ENCODE results near the gene DGKK.

DGKK gene

DNA sequence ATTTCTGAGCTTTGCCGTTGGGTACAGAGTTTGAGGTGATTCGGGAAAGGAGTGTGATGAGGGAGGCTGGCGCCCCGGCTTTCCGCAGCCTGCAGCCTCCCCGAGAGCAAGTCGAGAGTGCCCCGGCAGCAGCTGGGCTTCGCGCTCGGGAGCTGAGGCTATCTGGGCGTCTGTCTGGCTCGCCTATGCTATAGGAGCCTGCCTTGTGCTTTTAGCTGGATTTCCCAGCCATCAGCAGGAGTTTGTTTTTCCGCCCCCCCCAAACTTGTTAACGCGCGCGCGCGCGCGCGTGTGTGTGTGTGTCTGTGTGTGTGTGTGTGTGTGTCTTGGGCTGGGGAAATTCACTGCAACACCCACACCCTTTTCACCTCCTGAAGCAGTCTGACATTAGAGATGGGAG, 765 bp upstream of the DGKK start:
- no peak for TF ChIP-seq ZNF8 (CRISPR knock-in tag; IDR thresholded peaks at IDR 0.05)
- no peak for TF ChIP-seq ARNTL (CRISPR knock-in tag; IDR thresholded peaks at IDR 0.05; ENCODE audit: borderline replicate concordance, low read depth)
- no peak for TF ChIP-seq ZNF565 (CRISPR knock-in tag; conservative IDR thresholded peaks at IDR 0.05; ENCODE audit: low read depth)
- TF ChIP-seq BACH2 (CRISPR knock-in tag; IDR thresholded peaks at IDR 0.05; ENCODE audit: borderline replicate concordance), result no peak
- no peak for TF ChIP-seq ZNF70 (CRISPR knock-in tag; IDR thresholded peaks at IDR 0.05)
- TF ChIP-seq ZC3H10 (CRISPR knock-in tag; IDR thresholded peaks at IDR 0.05), result no peak

DNA sequence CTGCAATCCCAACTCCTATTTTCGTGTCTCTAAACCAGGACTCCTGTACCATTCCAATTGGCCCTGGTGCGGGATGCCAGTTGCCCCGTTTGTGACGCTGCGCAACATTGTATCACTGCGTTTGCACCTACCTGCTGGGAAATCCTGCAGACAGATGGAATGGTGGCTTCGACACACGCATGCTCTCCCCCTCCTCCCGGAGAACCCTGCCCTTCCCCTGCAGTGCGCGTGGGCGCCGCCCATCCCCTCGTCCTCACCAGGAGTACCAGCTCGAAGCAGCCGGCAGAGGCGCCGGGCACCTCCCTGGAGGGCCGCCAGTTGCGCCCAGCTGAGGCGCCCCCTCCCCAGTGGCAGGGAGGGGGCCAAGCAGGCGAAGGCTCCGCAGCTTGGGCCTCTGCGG, 1.4 kb downstream of the DGKK start:
- ATAC-seq, result no peak; the same call in 1 of the 3 replicates
- no peak for TF ChIP-seq ZNF70 (CRISPR knock-in tag; IDR thresholded peaks at IDR 0.05)
- TF ChIP-seq, protein P1, sequence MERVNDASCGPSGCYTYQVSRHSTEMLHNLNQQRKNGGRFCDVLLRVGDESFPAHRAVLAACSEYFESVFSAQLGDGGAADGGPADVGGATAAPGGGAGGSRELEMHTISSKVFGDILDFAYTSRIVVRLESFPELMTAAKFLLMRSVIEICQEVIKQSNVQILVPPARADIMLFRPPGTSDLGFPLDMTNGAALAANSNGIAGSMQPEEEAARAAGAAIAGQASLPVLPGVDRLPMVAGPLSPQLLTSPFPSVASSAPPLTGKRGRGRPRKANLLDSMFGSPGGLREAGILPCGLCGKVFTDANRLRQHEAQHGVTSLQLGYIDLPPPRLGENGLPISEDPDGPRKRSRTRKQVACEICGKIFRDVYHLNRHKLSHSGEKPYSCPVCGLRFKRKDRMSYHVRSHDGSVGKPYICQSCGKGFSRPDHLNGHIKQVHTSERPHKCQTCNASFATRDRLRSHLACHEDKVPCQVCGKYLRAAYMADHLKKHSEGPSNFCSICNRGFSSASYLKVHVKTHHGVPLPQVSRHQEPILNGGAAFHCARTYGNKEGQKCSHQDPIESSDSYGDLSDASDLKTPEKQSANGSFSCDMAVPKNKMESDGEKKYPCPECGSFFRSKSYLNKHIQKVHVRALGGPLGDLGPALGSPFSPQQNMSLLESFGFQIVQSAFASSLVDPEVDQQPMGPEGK (CRISPR knock-in tag; IDR thresholded peaks at IDR 0.05; ENCODE audit: borderline replicate concordance), result no peak
- no peak for TF ChIP-seq ZFP30 (CRISPR knock-in tag; IDR thresholded peaks at IDR 0.05)
- TF ChIP-seq, protein P2, sequence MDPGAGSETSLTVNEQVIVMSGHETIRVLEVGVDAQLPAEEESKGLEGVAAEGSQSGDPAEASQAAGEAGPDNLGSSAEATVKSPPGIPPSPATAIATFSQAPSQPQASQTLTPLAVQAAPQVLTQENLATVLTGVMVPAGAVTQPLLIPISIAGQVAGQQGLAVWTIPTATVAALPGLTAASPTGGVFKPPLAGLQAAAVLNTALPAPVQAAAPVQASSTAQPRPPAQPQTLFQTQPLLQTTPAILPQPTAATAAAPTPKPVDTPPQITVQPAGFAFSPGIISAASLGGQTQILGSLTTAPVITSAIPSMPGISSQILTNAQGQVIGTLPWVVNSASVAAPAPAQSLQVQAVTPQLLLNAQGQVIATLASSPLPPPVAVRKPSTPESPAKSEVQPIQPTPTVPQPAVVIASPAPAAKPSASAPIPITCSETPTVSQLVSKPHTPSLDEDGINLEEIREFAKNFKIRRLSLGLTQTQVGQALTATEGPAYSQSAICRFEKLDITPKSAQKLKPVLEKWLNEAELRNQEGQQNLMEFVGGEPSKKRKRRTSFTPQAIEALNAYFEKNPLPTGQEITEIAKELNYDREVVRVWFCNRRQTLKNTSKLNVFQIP (CRISPR knock-in tag; IDR thresholded peaks at IDR 0.05; ENCODE audit: borderline replicate concordance, low read depth), result no peak
- no peak for TF ChIP-seq SNAI2 (CRISPR knock-in tag; IDR thresholded peaks at IDR 0.05)
- no peak for TF ChIP-seq ISL1 (CRISPR knock-in tag; IDR thresholded peaks at IDR 0.05)
- TF ChIP-seq, protein P3, sequence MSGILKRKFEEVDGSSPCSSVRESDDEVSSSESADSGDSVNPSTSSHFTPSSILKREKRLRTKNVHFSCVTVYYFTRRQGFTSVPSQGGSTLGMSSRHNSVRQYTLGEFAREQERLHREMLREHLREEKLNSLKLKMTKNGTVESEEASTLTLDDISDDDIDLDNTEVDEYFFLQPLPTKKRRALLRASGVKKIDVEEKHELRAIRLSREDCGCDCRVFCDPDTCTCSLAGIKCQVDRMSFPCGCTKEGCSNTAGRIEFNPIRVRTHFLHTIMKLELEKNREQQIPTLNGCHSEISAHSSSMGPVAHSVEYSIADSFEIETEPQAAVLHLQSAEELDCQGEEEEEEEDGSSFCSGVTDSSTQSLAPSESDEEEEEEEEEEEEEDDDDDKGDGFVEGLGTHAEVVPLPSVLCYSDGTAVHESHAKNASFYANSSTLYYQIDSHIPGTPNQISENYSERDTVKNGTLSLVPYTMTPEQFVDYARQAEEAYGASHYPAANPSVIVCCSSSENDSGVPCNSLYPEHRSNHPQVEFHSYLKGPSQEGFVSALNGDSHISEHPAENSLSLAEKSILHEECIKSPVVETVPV (CRISPR knock-in tag; IDR thresholded peaks at IDR 0.05), result no peak
- no peak for TF ChIP-seq RARB (CRISPR knock-in tag; IDR thresholded peaks at IDR 0.05)
- TF ChIP-seq, protein P4, sequence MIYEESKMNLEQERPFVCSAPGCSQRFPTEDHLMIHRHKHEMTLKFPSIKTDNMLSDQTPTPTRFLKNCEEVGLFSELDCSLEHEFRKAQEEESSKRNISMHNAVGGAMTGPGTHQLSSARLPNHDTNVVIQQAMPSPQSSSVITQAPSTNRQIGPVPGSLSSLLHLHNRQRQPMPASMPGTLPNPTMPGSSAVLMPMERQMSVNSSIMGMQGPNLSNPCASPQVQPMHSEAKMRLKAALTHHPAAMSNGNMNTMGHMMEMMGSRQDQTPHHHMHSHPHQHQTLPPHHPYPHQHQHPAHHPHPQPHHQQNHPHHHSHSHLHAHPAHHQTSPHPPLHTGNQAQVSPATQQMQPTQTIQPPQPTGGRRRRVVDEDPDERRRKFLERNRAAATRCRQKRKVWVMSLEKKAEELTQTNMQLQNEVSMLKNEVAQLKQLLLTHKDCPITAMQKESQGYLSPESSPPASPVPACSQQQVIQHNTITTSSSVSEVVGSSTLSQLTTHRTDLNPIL (CRISPR knock-in tag; IDR thresholded peaks at IDR 0.05; ENCODE audit: low read depth), result no peak
- TF ChIP-seq ARNTL (CRISPR knock-in tag; IDR thresholded peaks at IDR 0.05; ENCODE audit: borderline replicate concordance, low read depth), result no peak
- no peak for TF ChIP-seq TCF4 (CRISPR knock-in tag; IDR thresholded peaks at IDR 0.05; ENCODE audit: borderline replicate concordance)
- TF ChIP-seq, protein P5, sequence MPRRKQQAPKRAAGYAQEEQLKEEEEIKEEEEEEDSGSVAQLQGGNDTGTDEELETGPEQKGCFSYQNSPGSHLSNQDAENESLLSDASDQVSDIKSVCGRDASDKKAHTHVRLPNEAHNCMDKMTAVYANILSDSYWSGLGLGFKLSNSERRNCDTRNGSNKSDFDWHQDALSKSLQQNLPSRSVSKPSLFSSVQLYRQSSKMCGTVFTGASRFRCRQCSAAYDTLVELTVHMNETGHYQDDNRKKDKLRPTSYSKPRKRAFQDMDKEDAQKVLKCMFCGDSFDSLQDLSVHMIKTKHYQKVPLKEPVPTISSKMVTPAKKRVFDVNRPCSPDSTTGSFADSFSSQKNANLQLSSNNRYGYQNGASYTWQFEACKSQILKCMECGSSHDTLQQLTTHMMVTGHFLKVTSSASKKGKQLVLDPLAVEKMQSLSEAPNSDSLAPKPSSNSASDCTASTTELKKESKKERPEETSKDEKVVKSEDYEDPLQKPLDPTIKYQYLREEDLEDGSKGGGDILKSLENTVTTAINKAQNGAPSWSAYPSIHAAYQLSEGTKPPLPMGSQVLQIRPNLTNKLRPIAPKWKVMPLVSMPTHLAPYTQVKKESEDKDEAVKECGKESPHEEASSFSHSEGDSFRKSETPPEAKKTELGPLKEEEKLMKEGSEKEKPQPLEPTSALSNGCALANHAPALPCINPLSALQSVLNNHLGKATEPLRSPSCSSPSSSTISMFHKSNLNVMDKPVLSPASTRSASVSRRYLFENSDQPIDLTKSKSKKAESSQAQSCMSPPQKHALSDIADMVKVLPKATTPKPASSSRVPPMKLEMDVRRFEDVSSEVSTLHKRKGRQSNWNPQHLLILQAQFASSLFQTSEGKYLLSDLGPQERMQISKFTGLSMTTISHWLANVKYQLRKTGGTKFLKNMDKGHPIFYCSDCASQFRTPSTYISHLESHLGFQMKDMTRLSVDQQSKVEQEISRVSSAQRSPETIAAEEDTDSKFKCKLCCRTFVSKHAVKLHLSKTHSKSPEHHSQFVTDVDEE (CRISPR knock-in tag; IDR thresholded peaks at IDR 0.05), result no peak
- no peak for TF ChIP-seq ZNF8 (CRISPR knock-in tag; IDR thresholded peaks at IDR 0.05)
- no peak for TF ChIP-seq ZNF565 (CRISPR knock-in tag; conservative IDR thresholded peaks at IDR 0.05; ENCODE audit: low read depth)
- no peak for TF ChIP-seq OSR1 (CRISPR knock-in tag; IDR thresholded peaks at IDR 0.05)

More for the DNA sequence above, 765 bp upstream of the DGKK start:
- no peak for ATAC-seq

DNA sequence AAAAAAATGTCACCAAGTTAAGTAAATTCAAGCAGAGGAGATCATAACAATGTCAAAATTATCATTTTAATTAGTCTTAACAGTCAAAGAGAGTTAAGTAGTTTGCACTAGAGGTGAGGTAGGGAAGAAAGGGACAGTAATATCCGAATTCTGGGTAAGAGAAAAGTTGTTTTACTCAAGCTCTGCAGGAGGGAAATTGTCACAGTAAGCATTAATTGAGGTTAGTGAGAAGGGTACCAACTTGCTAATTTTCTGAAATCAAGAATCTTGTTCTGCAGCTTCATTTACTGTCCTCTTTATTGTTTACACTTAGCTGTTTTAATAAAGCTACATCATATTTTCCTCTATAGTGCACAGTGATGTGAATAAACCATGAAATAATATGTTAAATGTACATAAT, 11.0 kb downstream of the DGKK start:
- ATAC-seq, result no peak
- TF ChIP-seq ZNF70 (CRISPR knock-in tag; IDR thresholded peaks at IDR 0.05) (no peak), CSDC2 (CRISPR knock-in tag; IDR thresholded peaks at IDR 0.05) (no peak), TOX (CRISPR knock-in tag; IDR thresholded peaks at IDR 0.05; ENCODE audit: borderline replicate concordance) (no peak), ISL1 (CRISPR knock-in tag; IDR thresholded peaks at IDR 0.05) (no peak), ARNTL (CRISPR knock-in tag; IDR thresholded peaks at IDR 0.05; ENCODE audit: borderline replicate concordance, low read depth) (no peak), OSR1 (CRISPR knock-in tag; IDR thresholded peaks at IDR 0.05) (no peak), ZFP30 (CRISPR knock-in tag; IDR thresholded peaks at IDR 0.05) (no peak), GLIS3 (CRISPR knock-in tag; IDR thresholded peaks at IDR 0.05) (no peak), RARB (CRISPR knock-in tag; IDR thresholded peaks at IDR 0.05) (no peak)
- TF ChIP-seq, protein P5 (CRISPR knock-in tag; IDR thresholded peaks at IDR 0.05), result no peak
- TF ChIP-seq, protein P4 (CRISPR knock-in tag; IDR thresholded peaks at IDR 0.05; ENCODE audit: low read depth), result no peak

Measured in SK-N-SH treated with all-trans-retinoic acid at 6 μM for 48 hours (cell line).